ENCODE data around the gene ACBD4.

DNA sequence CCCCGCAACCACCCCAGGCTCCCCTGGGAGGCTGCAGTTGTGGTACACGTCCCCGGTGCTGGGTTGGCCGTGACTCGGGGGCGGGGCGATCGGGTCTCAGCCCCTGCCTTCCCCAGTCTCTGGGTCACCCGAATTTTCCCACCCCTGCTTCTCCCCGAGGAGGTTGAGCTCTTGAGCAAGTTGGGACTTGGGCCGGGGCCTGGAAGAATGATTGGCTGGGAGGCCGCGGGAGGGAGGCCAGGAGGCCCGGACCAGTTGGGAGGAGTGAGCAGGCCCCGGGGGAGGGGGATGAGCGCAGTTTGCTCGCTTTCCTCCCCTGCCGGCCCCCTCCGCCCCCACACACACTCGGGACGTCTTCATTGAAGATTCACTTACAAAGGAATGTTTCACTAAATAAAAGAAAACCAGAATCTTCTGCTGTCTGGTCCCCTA lies 8.3 kb downstream of the ACBD4 start:
- TF ChIP-seq POLR2A (IDR thresholded peaks at IDR 0.05; ENCODE audit: low read length): no peak
- TF ChIP-seq GATA1 (IDR thresholded peaks at IDR 0.05; ENCODE audit: low read depth, low read length): no peak

Measured in erythroblast (primary cell).